Measurements from ENCODE around the gene IPMK.
A peak's percentile ranks its signal among the peaks of the same experiment; 100 is the strongest.
"Not testable (repeated sequence)": the region's sequence is repeated elsewhere in the genome, so short reads cannot be mapped to it uniquely, and the experiment has no call there.

IPMK gene

DNA sequence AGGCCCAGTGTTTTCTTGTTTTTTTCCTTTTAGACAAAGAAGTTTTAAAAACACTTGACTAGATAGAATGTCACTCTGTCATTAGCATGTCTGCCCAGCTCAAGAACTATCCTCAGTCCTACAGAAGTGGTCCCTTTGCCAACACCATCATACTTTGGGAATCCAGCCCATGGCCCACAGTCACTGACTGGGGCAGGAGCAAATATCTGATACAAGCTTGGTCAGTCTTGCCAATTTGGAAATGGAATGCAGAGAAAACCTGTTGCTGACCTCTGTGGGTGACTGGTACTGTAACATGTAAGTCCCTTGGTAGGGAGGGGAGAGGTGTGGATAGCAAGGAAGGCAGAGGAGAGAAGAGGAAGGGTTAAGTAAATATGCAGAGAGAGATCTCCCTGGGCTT lies 47.8 kb downstream of the IPMK start:
- DNase-seq, result no peak

DNA sequence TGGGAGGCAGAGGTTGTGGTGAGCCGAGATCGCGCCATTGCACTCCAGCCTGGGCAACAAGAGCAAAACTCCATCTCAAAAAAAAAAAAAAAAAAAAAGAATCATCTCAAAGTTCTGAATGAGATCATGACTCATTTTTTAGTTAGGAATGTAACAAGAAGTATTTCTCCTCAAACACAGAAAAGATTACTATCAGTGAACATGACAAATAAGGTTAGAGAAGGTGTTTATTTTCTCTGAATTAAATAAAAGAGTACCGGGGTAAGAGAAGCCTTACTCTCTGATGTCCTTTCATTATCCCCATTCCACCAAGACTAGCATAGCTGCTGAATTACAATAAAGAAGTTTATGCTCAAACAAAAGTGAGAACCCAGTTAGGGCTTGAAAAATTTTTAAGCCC lies 50.1 kb downstream of the IPMK start:
- no peak for DNase-seq

DNA sequence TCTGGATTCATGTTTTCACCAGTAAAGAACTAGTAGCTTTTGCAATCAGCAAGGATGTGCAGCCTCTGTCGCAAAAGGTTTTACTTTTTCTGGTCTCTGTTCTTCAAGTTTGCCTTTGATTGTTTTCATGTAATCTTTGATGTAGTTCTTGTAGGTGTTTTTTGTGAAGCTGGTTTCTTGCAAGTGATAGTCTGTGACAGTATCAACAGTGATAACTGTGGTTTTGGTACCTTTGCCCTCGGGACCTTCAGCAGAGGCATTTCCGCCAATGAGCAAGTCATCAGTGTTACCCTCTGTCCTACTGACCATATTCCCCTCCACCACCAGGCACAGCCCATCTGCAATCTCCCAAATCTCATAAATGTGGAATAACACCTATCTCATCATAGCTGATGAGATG lies 55.1 kb downstream of the IPMK start:
- no peak for DNase-seq

DNA sequence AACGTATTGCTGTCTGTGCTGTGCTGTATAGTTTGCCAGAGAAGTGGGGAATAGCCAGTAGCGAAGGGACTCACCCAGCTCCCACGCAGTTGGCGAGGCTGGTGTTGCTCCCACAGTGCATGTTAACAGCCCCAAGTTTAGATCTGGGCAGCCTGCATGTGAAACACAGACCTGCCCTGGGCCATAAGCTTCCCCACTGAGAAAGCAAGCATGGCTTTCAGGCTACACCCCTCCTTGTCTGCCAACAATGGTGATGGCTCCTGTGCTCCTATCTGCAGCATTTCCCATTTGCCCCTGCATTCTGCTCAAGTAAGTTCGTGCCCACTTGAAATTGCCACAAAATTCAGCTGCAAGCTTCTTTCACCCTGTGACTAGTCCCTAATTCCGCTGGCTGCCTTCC lies 57.5 kb downstream of the IPMK start:
- no peak for DNase-seq

DNA sequence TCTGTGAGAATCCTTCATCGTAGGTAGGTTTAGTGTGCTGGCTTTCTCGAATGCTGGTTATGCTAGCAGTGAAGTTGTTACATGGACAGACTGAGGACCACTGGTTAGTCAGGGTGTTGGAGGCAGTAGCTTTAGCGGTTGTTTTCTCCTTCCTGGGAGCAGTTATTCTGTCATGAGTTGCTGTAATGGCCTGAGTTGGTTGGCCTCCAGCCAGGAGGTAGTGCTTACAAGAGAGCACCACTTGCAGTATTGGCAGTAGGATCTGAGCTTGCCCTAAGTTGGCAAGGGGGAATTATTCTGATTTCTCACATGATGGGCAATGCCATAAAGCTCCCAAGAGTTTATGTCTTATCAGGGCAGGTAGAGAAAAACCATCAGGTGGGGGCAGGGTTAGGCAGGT lies 58.0 kb downstream of the IPMK start:
- DNase-seq, result no peak

DNA sequence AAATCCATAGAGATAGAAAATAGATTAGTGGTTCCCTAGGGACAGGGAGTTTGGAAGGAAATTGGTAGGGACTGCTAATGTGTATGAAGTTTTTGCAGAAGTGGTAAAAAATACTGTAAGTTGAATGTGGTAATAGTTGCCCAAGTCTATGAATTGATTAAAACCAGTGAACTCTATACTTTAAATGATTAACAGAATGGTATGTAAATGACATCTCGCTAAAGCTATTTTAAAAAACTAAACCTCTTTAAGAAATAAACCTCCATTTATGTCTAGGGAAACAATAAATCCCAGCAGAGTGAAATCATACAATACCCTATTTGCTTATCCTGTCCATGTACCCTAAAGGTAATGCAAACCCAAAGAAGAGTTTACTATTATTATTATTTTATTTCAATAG lies 61.4 kb downstream of the IPMK start:
- no peak for DNase-seq

DNA sequence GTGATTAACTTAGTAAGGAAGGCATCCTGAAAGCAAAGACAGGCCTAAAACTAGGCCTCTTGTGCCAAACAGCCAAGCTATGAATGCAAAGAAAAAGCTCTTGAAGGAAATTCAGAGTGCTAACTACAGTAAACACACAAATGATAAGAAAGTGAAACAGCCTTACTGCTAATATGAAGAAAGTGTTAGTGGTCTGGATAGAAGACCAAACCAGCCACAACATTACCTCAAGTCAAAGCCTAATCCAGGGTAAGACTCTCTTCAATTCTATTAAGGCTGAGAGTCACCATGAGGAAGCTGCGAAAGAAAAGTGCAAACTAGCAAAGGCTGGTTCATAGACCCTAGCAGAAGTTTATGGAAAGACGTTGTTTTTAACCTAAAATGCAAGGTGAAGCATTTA lies 66.0 kb downstream of the IPMK start:
- DNase-seq, result peak; percentile 52

DNA sequence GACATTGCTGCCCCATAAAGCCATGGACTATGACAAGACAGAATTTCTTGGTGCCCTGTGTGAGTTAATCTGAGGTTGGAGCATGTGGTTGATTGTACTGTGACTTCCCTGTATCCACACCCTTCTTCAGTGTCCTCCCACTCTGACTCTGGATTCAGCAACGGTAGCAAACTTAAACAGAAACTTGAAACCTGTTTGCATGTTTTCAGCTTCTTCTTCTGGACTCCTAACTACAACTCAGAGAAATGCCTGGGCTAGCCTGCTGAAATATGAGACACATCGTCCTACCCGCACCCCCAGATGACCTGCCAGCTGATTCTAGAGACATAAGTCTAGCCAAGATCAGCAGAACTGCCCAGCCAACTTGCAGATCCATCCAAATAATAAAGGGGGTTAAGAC lies 78.4 kb downstream of the IPMK start:
- DNase-seq, result peak; percentile 0

DNA sequence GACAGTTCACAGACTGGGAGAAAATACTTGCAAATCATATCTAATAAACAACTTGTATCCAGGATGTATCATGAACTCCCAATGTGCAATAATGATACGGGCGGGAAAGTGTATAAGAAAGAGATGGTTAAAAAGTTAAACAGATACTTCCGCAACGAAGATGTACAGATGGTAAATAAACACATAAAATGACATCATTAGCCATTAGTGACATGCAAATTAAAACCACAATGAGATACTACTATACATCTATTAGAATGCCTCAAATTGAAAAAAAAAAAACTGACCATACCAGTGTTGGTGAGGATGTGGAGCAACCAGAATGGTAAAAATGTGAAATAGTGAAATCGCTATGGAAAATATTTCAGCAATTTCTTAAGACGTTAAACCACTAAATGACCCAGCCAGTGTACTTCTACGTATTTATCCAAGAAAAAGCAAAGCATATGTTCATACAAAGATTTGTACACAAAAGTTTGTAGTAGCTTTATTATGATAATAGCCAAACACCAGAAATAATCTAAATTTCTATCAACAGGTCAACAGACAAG lies 83.5 kb downstream of the IPMK start:
- DNase-seq, result no peak

DNA sequence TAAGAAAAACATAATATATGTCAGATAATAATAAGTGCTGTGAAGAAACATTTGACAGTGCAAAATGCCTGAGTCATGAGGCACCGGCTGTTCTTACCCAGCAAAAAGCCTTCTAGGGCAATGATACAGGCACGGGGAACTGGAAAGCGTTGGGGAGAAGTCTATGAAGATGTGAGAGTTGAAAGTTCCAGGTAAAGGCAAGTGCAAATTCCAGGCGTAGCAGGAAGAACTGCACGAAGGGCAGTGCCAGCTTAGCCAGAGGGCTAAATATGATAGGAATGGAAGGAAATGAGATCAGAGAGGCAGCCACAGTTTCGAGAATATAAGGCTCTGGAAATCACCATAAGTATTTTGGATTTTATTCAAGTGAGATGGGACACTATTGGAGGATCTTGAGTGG lies 87.0 kb downstream of the IPMK start:
- DNase-seq, result no peak

DNA sequence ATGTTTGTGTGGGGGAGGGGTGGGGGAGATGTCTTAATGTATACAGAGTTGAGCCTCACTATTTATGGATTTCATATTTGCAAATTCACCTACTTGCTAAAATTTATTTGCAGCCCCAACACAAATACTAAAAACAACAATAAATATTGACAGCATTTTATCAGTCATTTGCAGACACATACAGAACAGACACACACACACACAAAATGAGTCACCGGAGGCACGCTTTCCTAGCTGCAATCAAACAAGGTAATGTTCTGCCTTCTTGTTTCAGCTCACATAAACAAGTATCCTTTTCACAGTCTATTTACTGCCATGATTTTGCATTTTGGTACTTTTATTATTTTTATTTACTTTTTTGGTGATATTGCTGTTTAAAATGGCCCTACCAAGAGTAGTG lies 88.5 kb downstream of the IPMK start:
- DNase-seq, result no peak

DNA sequence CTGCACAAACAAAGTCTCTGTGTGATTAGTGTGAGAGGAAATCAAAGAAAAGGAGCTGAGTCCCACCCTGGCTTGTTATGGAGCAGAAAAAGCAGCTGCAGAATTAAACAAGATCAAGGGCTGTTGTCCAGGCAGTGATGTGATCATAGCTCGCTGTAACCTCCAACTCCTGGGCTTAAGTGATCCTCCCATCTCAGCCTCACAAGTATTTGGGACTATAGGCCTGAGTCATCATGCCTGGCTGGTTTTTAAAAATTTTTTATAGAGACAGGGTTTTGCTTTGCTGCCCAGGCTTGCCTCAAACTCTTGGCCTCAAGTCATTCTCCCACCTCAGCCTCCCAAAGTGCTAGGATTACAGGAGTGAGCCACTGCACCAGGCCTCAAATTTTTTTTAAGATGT lies 88.9 kb downstream of the IPMK start:
- DNase-seq, result no peak

DNA sequence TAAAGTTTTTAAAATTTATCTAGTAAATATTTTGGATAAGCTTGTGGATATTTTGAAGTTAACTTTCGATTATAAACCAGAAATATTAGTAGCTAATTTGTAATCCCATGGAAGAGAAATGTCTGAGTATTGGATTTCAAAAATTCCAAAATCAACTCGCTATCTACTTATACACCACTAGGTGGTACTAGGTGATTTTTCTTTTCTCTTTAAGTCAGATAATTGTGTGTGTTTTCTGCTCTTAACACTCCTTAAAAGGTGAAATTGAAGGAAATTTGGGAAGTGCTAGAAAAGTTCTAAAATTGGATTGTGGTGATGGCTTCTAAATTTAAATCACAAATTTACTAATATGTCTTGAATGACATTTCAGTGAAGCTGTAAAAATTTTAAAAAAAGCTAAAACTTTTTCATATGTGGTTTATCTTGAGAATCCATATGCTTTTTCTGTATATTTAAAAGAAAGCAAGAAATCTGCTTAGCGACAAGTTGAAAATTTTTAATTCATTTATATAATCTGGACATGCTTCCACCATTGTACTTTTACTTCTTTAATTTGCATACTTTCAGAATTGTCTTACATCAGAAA lies 90.2 kb downstream of the IPMK start:
- peak; percentile 16 for DNase-seq

DNA sequence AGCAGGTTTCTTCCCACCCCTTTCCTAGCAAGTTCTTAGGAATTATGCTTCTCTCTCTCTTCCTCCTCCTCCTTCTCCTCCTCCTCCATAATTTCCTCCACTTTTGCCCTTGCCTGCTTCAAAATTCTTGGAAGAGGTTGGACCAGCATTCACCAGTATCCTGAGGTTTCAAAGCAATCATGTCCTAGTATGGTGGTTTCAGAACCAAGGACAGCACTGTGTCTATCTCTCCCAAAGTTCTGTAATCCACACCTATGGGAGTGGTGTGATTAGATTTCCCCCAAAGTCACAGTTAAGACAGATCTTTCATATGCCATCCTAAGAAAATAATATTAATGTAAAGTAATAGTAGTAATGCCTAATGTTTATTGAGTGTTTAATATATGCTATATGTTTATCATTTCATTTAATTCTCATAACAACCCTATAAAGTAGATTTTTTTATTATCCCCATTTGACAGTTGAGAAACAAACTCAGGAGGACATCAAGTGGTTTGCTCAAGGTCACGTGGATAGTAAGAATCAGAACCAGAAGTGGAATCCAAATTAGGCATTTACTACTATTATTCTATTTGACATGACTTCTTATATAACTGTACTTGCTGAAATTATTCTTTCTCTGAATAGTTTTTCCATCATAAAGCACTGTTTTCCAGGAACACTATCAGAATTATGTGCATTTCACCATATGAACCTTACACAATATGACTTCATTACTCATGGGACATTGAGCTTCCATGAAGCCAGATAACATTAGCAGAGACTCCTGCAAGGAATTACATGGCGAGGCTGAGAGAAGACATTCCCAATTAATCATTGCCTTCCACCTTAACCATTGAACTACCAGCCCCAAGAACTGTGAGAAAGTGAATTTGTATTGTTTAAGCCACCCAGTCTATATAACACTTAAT lies 91.4 kb downstream of the IPMK start:
- DNase-seq, result no peak

DNA sequence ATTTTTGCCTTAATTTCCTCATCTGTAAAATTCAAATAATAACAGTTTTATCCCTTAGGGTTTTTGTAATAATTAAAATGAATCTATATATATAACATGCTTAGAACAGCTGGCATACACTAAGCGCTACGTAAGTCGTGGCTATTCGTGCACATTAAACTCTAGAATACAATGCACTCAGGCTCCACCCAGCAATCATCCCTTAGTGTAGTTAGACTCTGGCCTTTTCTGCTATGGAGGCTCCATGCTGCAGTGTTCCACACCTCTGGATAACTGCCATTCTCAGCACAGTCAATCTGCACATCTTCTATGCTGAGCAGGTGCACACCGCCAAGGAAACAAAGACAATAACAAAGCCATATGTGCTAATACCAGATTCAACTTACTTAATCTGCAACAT lies 92.9 kb downstream of the IPMK start:
- no peak for DNase-seq

DNA sequence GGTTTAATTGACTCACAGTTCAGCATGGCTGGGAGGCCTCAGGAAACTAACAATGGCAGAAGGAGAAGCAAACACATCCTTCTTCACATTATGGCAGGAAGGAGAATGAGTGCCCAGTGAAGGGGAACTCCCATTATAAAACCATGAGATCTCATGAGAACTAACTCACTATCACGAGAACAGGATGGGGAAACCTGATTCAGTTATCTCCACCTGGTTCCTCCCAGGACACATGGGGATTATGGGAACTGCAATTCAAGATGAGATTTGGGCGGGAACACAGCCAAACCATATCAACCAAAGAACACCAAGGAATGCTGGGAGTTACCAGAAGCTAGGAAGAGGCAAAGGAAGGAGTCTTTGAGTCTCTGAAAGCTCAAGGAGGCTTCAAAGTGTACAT lies 94.3 kb downstream of the IPMK start:
- DNase-seq, result no peak

DNA sequence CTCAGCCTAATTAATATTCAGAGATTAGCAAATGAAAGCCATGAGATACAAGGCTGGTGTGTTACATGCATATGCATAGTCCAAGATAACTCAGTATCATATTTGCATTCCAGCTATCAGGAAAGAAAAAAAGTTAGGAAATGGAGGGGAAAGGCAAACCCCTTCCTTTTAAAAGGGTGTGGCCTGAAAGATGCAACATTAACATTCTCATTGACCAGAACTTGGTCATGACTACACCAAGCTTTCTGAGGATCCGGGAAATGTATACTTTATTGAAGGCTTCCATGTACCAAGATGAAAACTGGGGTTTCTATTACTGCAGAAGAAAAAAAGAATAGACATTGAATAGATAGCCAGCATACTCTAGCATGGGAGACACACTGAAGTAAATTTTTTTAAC lies 96.5 kb downstream of the IPMK start:
- no peak for DNase-seq

DNA sequence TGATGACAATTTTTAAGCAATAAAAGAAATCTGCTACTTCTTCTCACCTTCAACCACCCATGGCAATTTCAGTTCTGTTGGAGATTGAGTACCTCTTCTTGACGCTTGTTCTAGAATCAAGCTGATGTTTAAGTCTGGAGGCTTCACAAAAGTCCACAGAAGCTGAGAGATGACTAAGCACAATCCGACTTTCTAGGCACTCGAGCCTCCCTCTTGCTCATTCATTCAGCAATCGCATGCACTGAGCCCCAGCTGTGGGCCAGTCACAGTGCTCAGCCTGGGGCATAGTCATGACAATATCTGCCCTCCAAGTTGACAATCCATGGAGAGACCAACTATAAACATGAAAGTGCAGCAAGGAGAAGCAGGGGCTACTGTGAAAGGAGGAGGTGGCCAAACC lies 103.2 kb downstream of the IPMK start:
- no peak for DNase-seq

DNA sequence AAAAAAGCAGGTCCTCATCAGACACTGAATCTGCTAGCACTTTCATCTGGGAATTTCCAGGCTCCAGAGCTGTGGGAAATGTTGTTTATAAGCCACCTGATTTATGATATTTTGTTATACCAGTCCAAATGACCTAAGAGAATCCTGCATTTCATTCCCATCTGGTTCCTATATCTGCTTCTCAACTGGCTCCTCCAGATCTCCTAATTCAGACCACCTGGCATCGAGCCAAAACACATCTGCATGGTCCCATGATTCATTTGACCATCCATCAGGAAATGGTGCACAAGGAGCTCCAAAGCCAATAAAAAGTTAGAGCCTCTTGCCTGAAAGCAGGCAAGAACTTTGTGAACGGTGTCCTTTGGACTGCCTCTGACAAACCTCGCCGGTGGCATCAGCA lies 108.9 kb downstream of the IPMK start:
- DNase-seq, result no peak

DNA sequence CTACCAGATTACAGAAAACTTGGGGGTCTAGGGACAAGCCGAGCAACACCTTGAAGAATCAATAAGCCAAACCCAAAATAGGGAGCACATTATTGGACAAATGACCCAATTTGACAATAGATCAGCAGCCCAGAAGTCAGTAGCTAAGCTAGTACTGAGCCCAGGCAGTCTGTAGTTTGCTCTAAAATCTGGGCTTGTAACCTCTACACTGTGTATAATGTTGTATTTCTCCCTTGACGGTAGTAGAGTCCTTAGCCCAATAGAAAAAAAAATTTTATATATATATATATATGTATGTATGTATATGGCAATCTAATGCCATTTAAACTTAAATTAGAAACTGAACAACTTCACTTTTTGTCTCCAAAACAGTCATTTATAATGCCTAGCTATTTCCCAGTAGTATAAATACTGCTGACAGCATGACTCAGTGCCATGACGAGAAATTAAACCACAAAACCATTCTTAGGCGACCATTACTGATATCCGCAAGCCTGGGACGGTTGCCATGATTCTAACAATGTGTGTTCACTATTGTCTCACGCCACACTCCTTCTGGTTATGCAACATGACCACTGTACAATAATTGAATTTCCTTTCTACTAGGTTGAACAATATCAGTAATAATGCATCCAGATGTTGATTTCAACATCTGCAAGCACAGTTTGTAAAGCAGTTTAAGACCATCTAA lies 110.5 kb downstream of the IPMK start:
- peak; percentile 99 for DNase-seq

DNA sequence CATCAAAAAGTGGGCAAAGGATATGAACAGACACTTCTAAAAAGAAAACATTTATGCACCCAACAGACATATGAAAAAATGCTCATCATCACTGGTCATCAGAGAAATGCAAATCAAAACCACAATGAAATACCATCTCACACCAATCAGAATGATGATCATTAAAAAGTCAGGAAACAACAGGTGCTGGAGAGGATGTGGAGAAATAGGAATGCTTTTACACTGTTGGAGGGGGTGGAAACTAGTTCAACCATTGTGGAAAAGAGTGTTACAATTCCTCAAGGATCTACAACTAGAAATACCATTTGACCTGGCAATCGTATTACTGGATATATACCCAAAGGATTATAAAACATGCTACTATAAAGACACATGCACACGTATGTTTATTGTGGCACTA lies 111.8 kb downstream of the IPMK start:
- DNase-seq, result not testable (repeated sequence)

DNA sequence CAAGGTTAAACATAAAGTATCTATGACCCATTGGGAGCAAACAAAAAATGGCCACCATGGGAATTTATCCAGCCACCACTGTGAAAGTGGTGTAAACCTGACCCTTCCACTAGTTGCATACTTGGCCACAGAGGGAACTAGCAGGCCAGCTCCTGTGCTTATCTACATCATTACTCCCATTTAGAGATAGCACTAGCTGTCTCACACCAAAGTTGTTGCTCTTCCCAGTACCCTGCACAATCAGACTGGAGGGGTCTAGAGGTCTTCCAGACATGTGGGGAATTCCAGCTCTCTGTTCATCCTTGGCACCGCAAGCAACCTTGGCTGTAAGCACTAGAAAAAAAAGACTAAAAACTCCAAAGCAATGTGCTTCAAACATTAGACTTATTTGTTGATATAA lies 113.9 kb downstream of the IPMK start:
- no peak for DNase-seq

DNA sequence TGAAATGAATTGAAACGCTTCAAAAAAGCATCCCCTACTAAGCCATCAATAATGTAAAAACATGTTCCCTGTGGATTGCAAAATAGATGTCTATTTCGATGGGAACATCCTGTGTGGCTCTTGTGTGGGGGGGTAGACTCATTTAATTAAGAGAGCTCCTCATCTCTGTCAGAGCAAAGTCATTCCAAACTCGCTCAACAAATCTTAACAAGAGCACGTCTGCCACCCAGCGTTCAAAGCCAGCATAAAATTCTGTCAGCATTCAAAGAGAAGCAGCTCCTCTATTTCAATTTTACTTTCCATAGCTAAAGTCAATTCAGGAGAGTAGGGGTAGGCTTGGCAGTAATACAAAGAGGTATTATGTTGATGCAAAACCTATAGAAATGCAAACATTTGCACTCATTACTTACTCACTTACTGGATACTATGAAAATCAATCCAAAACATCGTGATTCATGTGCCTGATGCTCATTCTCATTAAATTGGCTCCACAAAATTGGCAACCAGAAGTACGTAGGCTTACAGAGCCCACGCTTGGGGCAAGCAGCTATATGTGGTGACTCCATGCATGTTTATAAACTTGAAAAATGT lies 114.9 kb downstream of the IPMK start:
- DNase-seq, result peak; percentile 48

DNA sequence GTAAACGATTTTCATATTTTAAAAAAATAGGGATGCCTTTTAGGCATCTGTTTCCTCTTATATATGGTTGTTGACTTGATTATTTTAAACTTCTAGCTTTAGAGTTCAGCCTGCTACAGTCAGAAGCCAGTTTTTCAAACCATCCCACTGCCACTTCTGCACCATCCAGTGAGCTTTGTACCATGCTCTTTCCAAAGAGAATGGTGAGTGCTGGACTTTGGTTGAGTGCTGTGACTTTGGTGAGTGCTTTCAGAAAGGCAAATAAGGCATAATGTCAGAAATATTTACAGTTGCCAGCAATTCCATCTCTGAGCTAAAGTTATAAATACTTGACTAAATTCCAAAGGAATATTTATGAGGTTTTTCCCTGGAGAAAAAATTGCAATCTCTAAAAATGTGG lies 117.4 kb downstream of the IPMK start:
- DNase-seq, result no peak
